NCI-H1417 treated with DMSO at 0.1 percent for 48 hours (cell line): Measurements from ENCODE around the gene TNFRSF1A.

ENCODE experiments used
- DNase-seq: peaks from one replicate; lab custom pipeline; 2025; lab: John Stamatoyannopoulos, UW

Gene TNFRSF1A

GRCh38 chr12:6323340-6323994 lies 18.4 kb downstream of the TNFRSF1A start:
- DNase-seq = no peak

- no peak for DNase-seq
These were observed 18.9 kb downstream of the TNFRSF1A start for GRCh38 chr12:6322969-6323339.

DNA sequence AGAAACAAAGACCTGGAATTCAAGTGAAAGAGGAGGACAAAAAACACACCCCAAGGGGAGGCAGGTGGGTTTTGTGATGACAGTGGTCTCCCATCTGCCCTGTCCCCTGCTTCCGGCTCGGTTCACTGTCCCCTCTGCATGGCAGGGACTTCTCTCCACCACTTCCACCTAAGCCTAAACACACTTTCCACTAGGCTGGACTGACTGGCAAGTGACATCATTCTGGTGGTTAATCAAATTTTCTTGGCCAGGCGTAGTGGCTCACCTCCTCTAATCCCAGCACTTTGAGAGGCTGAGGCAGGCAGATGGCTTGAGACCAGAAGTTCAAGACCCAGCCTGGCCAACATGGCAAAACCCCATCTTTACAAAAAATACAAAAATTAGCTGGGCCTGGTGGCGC lies 19.5 kb downstream of the TNFRSF1A start:
- DNase-seq = no peak

GRCh38 chr12:6321905-6322304 lies 20.0 kb downstream of the TNFRSF1A start:
- no peak for DNase-seq

- no peak for DNase-seq
These were observed 22.4 kb downstream of the TNFRSF1A start for GRCh38 chr12:6319446-6319845.

DNA sequence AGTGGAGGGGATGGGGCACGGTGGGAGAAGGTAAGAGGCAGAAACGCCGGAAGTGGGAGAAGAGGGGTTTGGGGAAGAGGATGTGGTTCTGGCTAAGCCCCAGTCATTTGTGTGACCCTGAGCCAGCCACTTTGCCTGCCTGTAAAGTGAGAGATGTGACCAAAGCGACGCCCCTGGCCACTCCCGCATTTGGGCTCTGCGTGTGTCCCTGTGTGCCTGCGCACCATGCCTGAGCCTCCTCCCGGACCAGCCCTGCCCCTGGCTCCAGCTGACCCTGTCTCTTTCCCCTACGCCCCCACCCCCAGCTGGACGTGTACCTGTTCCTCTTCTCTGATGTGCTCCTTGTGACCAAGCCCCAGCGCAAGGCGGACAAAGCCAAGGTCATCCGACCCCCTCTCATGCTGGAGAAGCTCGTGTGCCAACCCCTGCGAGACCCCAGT lies 23.4 kb downstream of the TNFRSF1A start:
- no peak for DNase-seq

DNA sequence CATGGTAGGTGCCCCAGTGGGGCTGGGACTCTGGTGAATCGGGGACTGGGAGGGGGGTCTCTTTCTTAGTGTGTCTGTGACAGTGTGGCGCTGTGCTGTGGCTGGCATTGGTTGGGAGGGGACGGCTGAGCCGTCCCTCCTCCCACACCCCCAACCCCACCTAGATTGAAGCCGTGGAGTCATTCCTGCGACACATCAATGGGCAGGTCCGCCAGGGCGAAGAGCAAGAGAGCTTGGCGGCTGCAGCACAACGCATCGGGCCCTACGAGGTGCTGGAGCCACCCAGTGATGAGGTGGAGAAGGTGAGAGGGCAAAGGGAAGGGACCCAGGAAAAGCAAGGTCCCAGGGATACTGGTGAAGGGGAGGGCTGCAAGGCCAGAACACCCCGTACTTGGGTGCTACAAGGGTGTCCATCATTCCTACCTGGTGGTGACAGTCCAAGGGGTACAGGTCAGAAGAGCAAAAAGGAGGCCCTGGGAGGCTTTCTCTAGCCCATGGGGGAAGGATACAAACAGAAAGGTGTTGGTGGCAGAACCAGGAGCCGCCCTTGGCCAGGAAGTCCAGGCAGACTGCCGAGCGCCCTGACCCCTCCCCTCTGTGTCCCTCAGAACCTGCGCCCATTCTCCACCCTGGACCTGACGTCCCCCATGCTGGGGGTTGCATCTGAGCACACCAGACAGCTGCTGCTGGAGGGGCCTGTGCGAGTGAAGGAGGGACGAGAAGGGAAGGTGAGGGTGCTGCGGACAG lies 24.0 kb downstream of the TNFRSF1A start:
- DNase-seq = no peak

- DNase-seq = no peak
These were observed 24.8 kb downstream of the TNFRSF1A start for GRCh38 chr12:6316921-6317692.

GRCh38 chr12:6315704-6316597 lies 25.9 kb downstream of the TNFRSF1A start:
- no peak for DNase-seq

DNA sequence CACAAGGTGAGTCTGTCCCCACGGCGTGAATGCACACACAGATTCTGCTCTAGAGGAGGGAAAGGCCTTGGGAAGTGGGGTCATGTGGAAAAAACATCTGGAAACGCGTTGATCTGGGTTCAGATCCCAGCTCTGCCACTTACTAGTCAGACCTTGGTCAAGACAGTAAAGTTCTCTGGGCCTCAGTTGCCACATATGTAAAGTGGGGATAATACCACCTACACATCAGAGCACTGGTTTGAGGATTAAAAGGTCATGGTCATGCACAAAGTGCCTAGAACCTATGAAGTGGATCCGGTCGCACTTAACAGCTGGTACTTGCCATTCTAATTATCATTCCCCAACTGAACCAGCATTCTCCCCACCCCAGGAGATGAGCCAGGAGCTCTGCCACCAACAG lies 26.7 kb downstream of the TNFRSF1A start:
- DNase-seq = no peak

DNA sequence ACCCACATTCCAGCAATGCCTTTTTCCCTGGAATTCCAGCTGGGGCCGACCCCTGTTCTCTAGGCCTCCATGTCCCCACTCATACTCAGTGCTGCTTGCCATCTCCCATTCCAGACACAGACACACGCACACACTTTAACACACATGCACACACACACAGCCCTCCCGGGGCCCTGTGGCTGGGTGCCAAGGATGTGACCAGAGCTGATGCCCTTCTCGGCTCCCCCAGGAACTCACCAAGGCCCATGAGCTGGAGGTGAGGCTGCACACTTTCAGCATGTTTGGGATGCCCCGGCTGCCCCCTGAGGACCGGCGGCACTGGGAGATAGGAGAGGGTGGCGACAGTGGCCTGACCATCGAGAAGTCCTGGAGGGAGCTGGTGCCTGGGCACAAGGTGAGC lies 27.1 kb downstream of the TNFRSF1A start:
- DNase-seq = no peak

- no peak for DNase-seq
These were observed 28.4 kb downstream of the TNFRSF1A start for GRCh38 chr12:6313326-6313940.

DNA sequence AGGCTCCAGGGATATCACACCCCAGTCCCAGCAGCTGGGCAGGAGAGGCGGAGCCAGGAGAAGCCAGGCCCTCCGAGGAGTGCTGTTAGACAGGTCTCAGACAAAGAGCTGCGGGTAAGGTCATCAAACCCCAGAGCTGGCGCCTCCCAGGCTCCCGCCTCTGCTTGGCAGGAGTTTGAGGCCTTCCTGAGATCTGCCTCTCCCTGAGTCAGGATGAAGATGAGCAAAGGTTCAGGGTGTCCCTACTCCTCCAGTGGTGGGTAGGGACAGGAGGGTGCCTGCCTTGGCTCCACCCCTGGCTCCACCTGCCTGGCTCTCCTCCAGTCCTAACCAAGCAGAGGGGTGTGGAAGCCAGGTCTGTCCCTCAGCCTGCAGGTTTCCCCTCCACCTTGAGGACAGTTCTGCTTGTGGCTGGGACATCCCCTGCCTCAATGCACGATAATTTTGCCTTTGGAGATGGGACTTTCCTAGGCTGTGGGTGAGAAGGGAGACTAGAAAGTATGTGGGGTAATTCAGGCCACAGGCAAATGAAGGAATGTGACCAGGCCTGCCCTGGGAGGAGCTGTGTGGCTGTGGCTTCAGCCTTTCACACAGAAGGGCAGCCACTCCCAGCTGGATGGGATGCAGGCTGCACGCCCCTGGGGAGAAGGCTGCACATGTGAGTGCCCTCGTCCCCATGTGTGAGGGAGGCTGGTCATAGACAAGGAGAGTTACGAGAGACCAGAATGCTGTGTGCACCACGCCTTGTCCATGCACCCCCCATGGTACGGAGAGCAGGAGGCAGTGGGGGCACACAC lies 29.1 kb downstream of the TNFRSF1A start:
- no peak for DNase-seq

DNA sequence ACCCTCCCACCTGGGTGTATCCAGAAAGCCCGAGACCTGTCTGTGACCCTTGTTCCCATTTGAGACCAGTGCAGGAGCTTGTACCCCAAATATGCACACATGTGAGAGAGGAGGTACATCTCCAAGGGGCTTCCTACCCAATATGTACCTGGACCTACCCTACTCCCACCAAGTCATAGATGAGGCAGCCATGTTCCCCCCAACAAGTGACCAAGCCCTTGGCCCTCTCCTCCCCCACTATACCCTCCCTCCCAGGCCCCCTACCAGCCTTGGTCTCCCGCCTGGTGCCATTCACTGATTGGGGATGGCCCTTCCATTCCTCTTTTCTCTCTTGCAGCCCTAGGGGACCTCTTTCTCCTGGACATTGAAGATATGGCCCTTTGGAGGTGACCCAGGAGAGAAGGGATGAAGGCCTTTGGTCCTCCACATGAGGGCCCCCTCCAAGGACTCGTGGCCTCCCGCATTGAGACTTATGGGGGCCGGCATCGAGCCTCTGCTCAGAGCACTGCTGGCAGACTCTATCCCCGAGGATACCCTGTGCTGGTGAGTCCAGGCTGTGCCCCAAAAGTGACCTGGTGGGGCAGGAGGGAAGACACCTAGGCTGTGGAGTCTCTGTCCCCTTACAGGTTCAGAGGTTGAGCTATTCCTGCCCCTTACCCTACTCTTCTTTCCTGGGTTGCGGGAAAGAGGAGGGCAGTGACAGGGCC lies 29.9 kb downstream of the TNFRSF1A start:
- no peak for DNase-seq

DNA sequence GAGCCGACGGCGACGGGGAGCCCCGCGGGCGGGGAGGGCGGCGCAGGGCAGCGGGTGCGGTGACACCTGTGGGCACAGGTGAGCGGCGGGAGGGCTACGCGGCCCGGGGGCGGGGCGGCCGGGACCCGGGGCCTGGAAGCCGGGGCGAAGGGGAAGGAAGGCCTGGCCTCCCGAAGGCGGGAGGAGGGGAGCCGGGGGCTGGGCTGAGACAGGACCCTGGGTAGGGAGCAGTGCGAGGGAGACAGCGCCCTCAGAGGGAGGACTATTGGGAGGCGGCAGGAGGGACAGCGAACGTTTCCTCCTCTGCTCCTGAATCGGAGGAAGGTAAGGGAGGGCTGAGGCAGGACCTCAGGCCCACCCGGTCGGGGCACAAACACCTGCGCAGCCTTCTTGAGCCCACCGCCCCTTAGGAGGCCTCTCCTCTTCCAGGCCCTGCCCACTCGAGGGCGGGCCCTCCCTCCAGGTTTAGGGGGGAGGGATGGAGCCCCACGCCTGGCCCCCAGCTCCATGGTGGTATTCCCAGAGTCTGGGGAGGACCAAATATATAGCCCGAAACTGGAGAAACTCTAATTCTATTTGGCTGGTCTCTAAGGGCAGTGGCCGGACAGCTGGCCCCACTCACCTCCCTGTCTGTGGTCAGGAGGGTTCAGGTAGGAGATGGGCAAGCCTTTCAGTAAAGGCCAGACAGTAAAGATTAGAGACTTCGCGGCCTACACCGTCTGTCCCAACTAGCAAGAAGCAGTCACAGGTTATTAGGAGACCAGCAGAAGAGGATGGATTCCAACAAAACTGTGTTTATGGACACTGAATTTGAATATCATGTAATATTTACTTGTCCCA lies 30.9 kb downstream of the TNFRSF1A start:
- no peak for DNase-seq

- DNase-seq = no peak
These were observed 34.3 kb downstream of the TNFRSF1A start for GRCh38 chr12:6307529-6307928.

DNA sequence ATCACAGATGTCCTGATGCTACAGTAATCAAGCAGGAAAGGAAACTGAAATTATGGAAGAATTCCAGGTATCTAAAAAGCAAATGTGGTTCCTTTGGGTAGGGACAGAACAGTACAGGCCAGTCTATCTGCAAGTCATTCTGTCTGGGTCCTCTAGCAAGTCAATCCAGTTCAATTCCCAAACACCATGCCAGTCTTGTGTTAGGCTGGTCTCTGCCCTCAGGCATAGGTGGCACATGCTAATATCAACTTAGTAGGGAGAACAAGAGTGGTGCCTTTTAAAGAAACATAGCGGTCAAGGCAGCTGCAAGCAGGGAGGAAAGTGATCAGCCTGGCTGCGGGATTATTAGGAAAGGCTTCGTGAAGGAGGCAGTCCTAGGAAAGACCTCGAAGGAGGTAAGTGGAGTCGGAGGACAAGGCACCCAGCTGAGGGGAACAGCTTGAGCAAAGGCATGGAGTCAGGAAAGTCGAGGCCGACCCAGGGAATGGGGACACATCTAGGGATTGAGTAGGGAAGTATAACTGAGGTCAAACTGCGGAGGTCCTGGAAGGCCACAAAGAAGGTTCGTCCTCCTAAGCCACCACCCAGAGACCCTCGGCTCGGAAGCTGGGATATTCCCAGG lies 35.2 kb downstream of the TNFRSF1A start:
- DNase-seq = no peak

GRCh38 chr12:6306151-6306550 lies 35.7 kb downstream of the TNFRSF1A start:
- no peak for DNase-seq

GRCh38 chr12:6303071-6303470 lies 38.8 kb downstream of the TNFRSF1A start:
- DNase-seq = no peak
